Measurements from ENCODE around the gene NEU1. TPM values are rescaled to one million over a fixed set of nuclear protein-coding genes. Genes with fewer than 3 reads are reported as not detected.

Gene NEU1
- total RNA-seq, 1 experiment from 2014 or later, result 36.2 TPM

GRCh38 chr6:31881136-31881859, 18.7 kb upstream of the NEU1 start:
- Histone ChIP-seq H3K27ac (ENCODE audit: insufficient read length, low read depth, low read length) (no peak overlapping the region), H2BK15ac (ENCODE audit: low read depth, low read length) (no peak overlapping the region), H3K23me2 (ENCODE audit: insufficient read length, low read depth, low read length, poor library complexity, severe bottlenecking) (no peaks in the 10 kb centered on the region), H3K4me2 (ENCODE audit: insufficient read depth, insufficient read length, low read length) (no peak overlapping the region), H3K79me2 (ENCODE audit: insufficient read depth, low read length) (no peaks in the 10 kb centered on the region), H3K56ac (ENCODE audit: insufficient read length, low read depth, low read length) (no peak overlapping the region), H2BK120ac (ENCODE audit: low read depth, low read length, poor library complexity, severe bottlenecking) (no peak overlapping the region), H3K9ac (ENCODE audit: extremely low read depth, insufficient read length, low read length) (no peak overlapping the region), H3K79me1 (ENCODE audit: insufficient read depth, low read depth, low read length, poor library complexity, severe bottlenecking) (no peaks in the 10 kb centered on the region), H3K4me1 (ENCODE audit: insufficient read depth, low read length) (no peaks in the 10 kb centered on the region), H4K20me1 (ENCODE audit: control insufficient read depth, insufficient read depth, insufficient read length) (no peaks in the 10 kb centered on the region), H4K5ac (ENCODE audit: insufficient read length, low read depth, low read length) (no peak overlapping the region), H4K8ac (replicated peaks; ENCODE audit: insufficient read length, low read depth, low read length) (no peak overlapping the region), H4K91ac (ENCODE audit: insufficient read length, low read depth, low read length) (no peak overlapping the region), H3K14ac (ENCODE audit: insufficient read depth, low read length) (no peak overlapping the region; the same call in 1 of the 2 replicates), H3K9me3 (ENCODE audit: control insufficient read depth, low read depth, low read length) (no peaks in the 10 kb centered on the region), H3K4ac (ENCODE audit: low read depth, low read length) (no peak overlapping the region), H2BK12ac (ENCODE audit: insufficient read length, low read depth, low read length) (no peak overlapping the region), H3T11ph (ENCODE audit: low read length) (no peak overlapping the region), H2BK20ac (ENCODE audit: low read depth, low read length, poor library complexity, severe bottlenecking) (no peak overlapping the region), H2AFZ (ENCODE audit: low read length) (no peak overlapping the region), H2BK5ac (ENCODE audit: insufficient read length, low read length) (no peak overlapping the region), H2AK5ac (ENCODE audit: insufficient read length, low read length) (no peak overlapping the region), H3K27me3 (ENCODE audit: insufficient read depth, low read length) (no peaks in the 10 kb centered on the region), H3K18ac (ENCODE audit: insufficient read length, low read depth, low read length) (no peak overlapping the region), H3K23ac (ENCODE audit: insufficient read length, low read depth, low read length) (no peak overlapping the region)
- Mint-ChIP-seq H3K36me3 (ENCODE audit: insufficient read depth in 1 of 3, low read depth in 3 of 3) (peaks cover 49 to 67% (median 67%) of the 10 kb centered on the region in 3 experiments; a peak in 6 of 7 replicates), H3K4me3 (0 out of 5 replicates have a peak overlapping the region, but pooled peaks of 1 of the 2 experiments have one; percentile 19), H3K27me3 (ENCODE audit: low read depth) (no peaks in the 10 kb centered on the region), H3K9me3 (no peaks in the 10 kb centered on the region), H3K4me1 (peaks cover 3 to 27% of the 10 kb centered on the region in 2 experiments), H3K27ac (peak overlapping the region in 1 of 3 experiments; percentile 57; a peak in 2 of 7 replicates)
- WGBS (ENCODE audit: extremely low coverage, insufficient read length, low lambda C conversion rate), result no CpG with 5 or more reads among the region's 9 CpGs
- DNase-seq, result no peak
- TF ChIP-seq, protein P1, sequence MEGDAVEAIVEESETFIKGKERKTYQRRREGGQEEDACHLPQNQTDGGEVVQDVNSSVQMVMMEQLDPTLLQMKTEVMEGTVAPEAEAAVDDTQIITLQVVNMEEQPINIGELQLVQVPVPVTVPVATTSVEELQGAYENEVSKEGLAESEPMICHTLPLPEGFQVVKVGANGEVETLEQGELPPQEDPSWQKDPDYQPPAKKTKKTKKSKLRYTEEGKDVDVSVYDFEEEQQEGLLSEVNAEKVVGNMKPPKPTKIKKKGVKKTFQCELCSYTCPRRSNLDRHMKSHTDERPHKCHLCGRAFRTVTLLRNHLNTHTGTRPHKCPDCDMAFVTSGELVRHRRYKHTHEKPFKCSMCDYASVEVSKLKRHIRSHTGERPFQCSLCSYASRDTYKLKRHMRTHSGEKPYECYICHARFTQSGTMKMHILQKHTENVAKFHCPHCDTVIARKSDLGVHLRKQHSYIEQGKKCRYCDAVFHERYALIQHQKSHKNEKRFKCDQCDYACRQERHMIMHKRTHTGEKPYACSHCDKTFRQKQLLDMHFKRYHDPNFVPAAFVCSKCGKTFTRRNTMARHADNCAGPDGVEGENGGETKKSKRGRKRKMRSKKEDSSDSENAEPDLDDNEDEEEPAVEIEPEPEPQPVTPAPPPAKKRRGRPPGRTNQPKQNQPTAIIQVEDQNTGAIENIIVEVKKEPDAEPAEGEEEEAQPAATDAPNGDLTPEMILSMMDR (conservative IDR thresholded peaks at IDR 0.05), result no peak
